T follicular helper cell (primary cell): Measurements from ENCODE around the gene ZFYVE1.
"Not testable (repeated sequence)": the region's sequence is repeated elsewhere in the genome, so short reads cannot be mapped to it uniquely, and the experiment has no call there.

Experiments used
- DNase-seq: peaks from one replicate; pipeline ENCODE4 v3.0.0-alpha.2; 2020; ENCODE audit warnings: low read depth

The ZFYVE1 gene

GRCh38 chr14:72961016-72961415, 65.9 kb downstream of the ZFYVE1 start:
- DNase-seq, result not testable (repeated sequence)

GRCh38 chr14:72958548-72958947, 68.4 kb downstream of the ZFYVE1 start:
- no peak for DNase-seq

- DNase-seq, result no peak
Observed at GRCh38 chr14:72957213-72957612, 69.7 kb downstream of the ZFYVE1 start.

- not testable (repeated sequence) for DNase-seq
Observed at GRCh38 chr14:72956741-72957140, 70.2 kb downstream of the ZFYVE1 start.

GRCh38 chr14:72952171-72952570, 74.7 kb downstream of the ZFYVE1 start:
- no peak for DNase-seq

GRCh38 chr14:72948481-72949138, 78.3 kb downstream of the ZFYVE1 start:
- DNase-seq, result peak; percentile 38

GRCh38 chr14:72947366-72948160, 79.3 kb downstream of the ZFYVE1 start:
- DNase-seq, result no peak

GRCh38 chr14:72946491-72946890, 80.4 kb downstream of the ZFYVE1 start:
- no peak for DNase-seq

GRCh38 chr14:72945356-72946027, 81.4 kb downstream of the ZFYVE1 start:
- no peak for DNase-seq

GRCh38 chr14:72943876-72944430, 83.0 kb downstream of the ZFYVE1 start:
- DNase-seq, result no peak

- DNase-seq, result no peak
Observed at GRCh38 chr14:72942934-72943333, 84.0 kb downstream of the ZFYVE1 start.

- DNase-seq, result no peak
Observed at GRCh38 chr14:72941286-72941985, 85.5 kb downstream of the ZFYVE1 start.

- no peak for DNase-seq
Observed at GRCh38 chr14:72939630-72940029, 87.3 kb downstream of the ZFYVE1 start.

- no peak for DNase-seq
Observed at GRCh38 chr14:72932893-72933292, 94.0 kb downstream of the ZFYVE1 start.

GRCh38 chr14:72929316-72930080, 97.4 kb downstream of the ZFYVE1 start:
- DNase-seq, result no peak

GRCh38 chr14:72928872-72929271, 98.0 kb downstream of the ZFYVE1 start:
- no peak for DNase-seq

GRCh38 chr14:72926292-72927028, 100.4 kb downstream of the ZFYVE1 start, which contains the start of gene DCAF4:
DCAF4 (plus strand) TSS chr14:72926464; CDS start chr14:72937979, 11,515 bp downstream.
- DNase-seq, result peak; percentile 89

- no peak for DNase-seq
Observed at GRCh38 chr14:72925815-72926291, 101.1 kb downstream of the ZFYVE1 start.

- DNase-seq, result no peak
Observed at GRCh38 chr14:72925171-72925759, 101.6 kb downstream of the ZFYVE1 start.

- DNase-seq, result no peak
Observed at GRCh38 chr14:72924337-72924736, 102.6 kb downstream of the ZFYVE1 start.
